GM18507 (cell line): ENCODE measurements around the gene CYP1A2.
"Not testable (repeated sequence)": the region's sequence is repeated elsewhere in the genome, so short reads cannot be mapped to it uniquely, and the experiment has no call there.

Source experiments
- DNase-seq: peaks from one replicate; pipeline ENCODE4 v3.0.0; 2011; ENCODE audit warnings: low read depth; ENCODE audit not compliant: insufficient read length; ENCODE audit errors: extremely low spot score
- FAIRE-seq: peaks from 2 replicates; lab custom pipeline; 2011; peaks lifted over from hg19 to GRCh38; lab: Jason Lieb, UNC

CYP1A2 gene

DNA sequence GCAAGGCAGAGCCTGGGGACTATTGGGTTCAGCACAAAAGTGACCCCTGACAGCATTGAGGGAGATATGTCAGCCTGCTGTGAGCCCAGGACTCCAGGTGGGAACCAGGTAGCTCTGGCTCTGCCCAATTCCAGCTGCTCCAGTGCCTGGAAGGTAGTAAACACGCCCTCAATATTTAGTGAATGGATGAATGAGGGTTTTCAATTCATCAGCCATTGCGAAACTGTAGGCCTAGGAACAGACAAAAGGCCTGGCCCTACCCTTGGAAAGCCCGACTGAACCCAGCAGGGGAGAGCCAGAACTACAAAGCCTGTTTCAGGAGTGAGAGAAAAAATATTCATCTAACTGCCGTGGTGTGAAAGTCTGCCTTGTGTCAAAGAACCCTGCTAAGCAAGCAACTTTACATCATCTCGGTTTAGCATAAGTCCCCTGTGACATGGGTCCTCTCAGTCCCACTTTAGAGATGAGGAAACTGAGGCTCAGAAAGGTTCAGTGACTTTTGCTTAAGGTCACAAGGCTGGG, 25.1 kb downstream of the CYP1A2 start:
- no peak for DNase-seq
- peak; percentile 24 for FAIRE-seq

DNA sequence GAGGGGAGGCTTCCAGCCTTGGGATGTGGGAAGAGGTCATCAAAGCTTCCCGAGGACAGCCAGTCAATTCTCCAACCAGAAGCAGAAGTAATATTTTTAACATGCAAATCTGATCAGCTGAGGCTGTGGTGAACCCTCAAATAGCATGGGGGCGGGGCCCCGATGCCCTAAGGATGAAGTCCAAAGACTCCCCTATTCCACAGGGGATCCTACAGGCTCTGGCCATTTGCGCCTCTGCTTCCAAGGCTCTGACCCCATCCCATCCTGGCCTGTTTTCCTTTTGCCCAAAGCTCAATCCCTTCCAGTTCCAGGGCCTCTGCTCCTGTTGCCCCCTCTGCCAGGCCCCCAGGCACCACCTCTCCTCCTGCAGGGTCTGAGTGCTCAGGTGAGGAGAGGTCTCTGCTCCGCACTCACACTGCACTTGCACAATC, 26.5 kb downstream of the CYP1A2 start:
- peak; percentile 75 for FAIRE-seq
- DNase-seq = no peak

DNA sequence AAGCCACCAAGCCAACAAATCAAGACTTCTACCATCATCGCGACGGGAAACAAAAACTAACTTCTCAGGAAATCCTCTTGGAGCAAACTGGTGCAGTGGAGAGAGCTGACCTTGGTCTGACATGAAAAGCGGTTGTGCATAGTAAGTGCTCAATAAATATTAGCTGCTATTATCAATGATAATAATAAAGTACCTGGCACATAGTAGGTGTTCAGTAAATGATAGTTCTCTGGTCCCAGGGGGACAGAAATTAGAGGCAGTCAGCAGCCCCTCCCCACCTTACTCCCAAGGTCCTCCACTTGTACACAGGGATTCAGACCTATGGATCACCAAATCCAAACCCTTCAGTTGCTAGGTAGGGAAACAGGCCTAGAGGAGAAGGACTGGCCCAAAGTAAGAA, 27.2 kb downstream of the CYP1A2 start:
- FAIRE-seq (no peak), DNase-seq (no peak)

DNA sequence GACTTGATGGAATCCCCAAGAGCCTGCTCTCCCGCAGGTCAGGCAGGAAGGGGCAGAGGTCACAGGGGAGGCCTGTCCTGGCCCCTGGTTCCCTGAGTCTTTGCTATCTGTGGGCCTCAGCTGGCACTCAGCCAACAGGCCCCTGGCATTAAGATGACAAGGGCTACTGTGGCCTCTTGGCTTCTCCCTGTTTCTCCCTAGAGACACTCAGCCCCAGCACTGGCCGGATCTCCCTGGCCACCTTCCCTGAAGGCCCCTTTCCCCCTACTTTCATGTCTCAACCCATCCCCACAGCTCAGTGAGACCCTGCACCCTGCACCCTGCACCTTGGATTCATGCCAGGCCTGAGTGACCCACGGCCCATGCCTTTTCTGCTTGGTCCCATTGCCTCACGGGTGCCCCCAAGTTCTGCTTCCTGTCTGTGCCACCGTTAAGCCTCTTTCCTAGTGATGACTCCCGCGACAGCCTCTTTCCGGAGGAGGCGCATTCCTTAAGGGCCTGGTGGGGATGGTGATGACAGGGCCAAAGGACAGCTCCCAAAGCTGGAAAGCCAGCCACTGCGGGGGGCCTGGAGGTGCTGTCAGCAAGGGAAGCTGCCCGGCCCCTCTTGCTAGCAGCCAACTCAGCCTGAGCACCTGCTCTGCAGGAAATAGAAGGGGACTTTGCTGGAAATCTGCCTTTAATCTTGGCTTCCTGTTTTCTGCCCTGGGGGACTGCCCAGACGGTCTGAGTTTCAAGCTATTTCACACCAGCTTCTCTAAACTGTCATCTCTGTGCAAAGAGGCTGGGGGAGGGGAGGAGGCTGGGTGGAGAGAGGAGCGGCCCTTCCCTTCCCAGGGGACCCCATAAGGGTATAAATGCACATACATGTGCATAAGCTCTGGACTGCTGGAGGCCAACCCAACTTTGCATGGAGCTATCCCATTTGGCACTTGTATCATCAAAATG, 28.4 kb downstream of the CYP1A2 start:
- DNase-seq (no peak), FAIRE-seq (peak; percentile 97)

DNA sequence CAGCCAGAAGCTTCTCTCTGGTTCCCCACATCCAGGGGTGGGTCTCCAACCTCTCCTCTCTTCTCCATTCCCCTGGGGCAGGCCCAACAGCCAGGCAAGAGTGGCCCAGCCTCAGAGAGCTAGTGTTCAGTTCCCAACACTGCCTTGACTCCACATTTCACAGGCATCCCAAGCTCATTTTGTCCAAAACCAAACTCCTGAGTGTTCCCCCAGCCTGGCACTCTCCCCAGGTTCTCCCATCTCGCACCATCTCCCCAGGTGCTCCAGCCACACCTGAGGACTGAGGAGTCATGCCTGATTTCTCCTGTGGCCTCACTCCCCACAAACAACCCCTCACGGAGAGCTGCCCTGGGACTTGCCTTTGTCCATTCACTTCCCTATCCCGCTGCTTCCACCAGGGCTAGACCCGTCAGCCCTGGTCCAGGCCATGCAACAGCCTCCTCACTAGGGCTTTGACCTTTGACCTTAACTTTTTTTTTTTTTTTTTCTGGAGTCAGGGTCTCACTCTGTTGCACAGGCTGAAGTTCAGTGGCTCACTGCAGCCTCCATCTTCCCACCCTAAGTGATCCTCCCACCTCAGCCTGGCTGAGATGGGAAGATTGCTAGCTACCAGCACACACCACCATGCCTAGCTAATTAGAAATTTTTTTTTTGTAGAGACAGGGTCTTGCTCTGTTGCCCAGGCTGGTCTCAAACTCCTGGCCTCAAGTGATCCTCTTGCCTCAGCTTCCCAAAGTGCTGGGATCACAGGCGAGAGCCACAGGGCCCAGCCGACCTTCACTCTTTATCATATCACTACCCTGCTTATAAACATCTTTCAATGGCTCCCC, 29.3 kb downstream of the CYP1A2 start:
- FAIRE-seq (no peak), DNase-seq (no peak)

DNA sequence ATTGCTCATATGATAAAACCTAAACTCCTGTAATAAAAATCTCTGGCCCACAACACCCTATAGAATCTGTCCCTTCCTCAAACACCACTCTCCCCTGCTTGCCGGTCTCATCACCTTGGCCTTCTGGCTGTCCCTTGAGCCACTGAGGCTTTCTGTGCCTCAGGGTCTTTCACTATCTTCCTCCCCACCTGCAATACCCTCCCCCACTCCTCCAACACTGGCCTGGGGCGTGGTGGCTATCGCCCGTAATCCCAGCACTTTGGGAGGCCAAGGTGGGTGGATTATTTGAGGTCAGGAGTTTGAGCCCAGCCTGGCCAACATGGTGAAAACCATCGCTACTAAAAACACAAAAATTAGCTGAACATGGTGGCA, 29.9 kb downstream of the CYP1A2 start:
- FAIRE-seq = no peak
- DNase-seq = no peak

DNA sequence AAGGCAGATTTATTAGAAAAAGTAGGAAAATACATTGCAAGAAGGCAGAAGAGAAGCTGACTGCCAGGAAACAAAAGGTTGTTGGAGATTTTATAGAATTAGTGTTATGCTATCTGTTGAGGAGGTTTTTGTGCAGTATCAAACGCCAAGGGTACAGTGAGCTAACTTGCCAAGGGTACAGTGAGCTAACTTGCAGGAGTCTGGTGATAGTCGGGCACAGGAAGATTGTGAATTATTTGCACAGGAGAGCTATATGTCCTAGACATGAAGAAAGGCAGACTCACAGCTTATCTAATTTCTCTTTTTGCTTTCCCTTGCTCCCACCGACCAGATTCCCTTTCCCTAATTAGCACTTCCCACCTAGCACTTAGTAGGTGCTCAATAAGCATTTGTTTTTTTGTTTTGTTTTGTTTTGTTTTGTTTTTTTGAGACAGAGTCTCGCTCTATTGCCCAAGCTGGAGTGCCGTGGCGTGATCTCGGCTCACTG, 30.6 kb downstream of the CYP1A2 start:
- DNase-seq = no peak
- no peak for FAIRE-seq

DNA sequence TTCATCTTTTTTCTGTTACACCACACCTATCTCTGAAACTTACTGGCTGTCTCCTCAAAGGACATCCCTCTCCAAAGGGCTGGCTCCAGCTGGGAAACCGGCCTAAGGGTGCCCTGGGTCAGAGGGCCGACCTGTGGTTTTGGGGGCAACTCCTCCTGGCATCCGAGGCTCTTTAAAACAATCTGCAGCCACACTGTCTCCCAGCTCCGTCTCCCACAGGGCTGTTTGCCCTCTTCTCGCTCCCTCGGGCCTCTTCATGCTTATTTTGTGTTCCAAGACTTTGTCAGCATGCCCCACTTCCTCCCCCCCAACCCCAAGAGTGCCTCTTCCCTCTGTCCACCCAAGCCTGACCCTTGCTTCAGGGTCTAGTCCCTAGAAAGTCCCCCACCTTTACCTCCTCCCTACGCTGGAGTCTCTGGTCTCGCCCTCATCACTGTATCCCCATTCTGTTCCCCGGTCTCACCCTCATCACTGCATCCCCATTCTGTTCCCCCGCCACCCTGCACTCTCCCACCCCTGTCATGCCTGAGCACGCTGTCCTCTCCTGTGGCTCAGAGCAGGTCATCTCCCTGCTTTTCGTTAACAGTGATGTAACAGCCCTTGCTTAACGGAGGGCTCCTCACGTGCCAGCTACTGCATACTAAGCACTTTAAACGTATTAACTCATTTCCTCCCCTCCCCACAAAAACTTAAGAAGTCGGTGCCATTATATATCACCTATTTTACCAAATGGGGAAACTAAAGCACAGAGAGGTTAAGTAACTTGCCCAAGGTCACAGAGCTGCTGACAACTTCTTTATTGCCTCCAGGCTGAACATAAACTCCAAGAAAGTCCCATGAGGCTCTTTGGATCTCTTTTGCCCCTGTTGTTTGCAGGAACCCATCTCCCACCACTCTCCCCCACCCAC, 32.1 kb downstream of the CYP1A2 start:
- no peak for DNase-seq
- peak; percentile 83 for FAIRE-seq

DNA sequence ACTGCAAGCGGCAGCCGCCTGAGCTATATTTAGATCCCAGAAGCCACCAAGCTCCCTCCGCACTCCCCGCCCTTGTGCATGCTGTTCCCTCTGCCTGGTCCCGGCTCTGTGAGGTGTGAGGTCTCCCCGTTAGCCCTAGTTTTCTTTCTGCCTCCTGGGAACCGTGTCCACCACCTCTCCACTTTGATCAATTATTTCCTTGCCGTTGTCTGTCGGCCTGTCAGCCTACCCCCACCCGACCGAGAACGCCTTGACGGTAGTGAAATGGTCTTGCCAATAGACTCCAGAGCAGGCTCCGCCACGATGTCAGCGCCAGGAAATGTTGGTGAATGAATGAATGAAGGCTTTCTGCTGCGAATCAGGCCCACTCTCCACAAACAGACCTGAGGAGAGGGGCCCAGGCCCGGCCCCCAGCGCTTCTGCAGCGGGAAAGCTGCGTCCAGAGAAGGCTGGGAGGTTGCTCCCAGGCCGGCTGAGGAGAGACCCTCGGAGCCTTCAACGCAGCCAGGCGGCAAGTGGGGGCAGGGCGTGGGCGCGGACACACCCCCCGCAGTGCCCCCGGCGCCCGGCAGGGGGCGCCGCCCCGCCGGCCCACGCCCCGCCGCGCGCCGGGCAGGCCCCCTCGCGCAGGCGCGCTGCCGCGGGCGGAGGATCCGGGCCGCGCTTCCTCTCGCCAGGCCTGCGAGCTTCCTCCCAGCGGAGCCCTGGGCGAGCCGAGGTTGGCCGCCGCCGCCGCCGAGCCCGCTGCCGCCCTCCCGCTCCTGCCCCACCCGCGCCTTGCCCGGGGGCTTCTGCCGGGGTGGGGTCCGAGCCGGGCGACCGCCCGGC, 33.0 kb downstream of the CYP1A2 start, which contains the start of gene CSK:
Gene CSK (plus strand): TSS at position 650 of the 828 bp plus-strand sequence. CDS start 16,218 bp downstream, outside the sequence.
- peak; percentile 67 for DNase-seq
- no peak for FAIRE-seq

DNA sequence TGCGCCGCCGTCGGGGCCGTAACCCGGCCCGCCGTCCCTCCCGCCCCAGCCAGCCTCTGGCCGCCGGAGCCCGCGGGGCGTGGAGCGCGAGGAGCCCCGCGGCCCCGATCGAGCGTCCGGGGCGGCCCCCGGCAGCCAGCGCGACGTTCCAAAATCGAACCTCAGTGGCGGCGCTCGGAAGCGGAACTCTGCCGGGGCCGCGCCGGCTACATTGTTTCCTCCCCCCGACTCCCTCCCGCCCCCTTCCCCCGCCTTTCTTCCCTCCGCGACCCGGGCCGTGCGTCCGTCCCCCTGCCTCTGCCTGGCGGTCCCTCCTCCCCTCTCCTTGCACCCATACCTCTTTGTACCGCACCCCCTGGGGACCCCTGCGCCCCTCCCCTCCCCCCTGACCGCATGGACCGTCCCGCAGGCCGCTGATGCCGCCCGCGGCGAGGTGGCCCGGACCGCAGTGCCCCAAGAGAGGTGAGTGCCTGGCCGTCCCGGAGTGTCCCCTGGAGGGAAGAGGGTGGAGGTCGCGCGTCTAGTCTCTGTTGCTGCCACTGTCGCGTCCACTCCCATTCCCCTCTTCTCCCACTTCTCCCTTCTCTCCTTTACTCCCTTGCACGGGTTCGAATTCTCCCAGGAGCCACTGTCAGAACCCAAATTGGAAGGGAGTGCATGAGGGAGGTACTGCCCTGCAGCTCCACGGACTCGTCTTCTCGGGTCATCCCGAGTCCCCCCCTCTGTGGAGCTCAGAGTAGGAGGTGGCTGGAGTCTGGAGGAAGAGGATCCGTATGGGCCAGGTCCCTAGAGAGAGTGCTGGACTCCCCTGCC, 33.8 kb downstream of the CYP1A2 start:
- no peak for FAIRE-seq
- DNase-seq = no peak

DNA sequence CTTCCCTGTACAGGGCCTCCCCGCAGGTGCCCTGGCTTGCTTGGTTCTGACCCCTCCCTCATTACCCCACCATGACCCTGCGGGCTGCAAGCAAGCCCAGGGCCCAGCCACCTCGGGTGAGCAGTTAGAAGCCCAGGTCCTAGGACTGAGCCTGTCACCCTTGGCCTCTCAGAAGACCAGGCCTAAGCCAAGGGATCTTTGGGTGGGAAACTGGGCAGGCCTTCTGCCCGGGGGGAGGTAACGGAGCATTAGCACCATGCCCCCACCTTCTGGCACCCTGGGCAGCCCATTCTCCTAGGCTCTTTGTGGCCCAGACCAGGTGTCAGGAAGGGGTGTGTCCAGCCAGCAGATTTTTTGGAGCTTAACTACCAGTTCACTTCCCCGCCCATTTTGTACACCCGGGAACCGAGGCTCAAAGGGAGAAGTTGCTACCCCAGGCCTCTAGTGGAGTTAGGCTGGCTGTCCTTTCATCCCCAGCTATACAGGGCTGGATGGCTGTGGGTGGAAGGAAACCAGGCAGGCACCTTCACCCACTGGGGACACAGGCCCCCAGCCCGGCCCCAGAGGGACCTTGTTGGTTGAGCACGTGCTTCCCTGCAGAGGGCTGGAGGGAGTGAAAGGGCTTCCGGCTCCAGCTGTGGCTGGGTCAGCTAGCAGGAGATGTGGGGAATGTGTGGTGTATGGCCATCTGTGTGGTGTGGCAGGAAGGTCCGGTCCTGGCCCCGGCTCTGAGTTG, 34.6 kb downstream of the CYP1A2 start:
- DNase-seq = no peak
- peak; percentile 76 for FAIRE-seq

DNA sequence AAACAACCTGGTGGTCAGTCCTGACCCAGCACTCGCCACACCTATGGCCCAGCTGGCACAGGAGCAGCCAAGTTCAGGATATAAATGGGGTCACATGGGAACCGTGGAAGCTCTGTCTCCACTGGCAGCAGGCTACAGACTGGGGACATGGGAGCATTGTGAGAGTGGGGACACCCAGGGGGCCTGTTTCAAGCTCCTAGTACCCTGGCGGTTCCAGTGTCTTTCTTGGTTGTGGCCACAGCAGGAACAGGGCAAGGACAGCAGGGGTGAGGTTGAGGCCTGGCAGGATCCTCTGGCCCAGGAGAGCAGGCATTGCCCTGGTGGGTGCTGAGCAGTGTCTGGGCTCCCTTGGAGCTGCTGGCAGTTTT, 35.1 kb downstream of the CYP1A2 start:
- DNase-seq (no peak), FAIRE-seq (no peak)

DNA sequence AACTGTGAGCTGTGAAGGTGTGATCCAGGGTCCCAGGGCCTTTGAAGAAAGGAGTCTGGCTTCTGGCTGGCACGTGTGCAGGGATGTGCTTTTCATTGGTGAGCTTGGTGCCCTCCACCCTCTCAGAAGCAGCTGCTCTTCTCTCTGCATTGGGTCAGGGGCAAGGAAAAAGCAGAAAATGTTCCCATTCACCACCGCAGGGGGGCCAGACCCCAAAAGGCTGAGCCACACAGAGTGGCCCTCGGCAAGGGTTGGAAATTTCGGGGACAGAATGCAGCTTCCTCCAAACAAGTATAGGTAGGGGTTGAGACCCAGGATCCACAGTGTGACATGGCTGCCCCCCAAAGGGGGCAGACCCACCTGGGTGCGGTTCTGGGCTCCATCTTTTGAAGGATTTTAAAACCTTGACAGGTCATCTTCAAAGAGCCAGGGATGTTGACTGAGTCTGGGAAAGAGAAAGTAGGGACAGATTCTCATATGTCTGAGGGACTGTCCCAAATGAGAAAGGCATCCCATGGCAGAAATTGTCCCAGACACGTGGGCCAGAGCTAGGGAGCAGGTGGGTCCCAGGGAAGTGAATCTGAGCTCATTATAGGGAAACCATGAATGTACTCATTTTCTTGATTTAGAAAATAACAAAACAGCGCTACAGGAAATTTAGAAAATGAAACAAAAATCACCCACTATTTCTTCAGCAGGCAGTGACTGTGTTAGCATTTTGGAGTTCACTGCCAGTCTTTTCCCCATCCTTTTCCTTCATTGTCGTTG, 36.0 kb downstream of the CYP1A2 start:
- peak; percentile 47 for FAIRE-seq
- no peak for DNase-seq

DNA sequence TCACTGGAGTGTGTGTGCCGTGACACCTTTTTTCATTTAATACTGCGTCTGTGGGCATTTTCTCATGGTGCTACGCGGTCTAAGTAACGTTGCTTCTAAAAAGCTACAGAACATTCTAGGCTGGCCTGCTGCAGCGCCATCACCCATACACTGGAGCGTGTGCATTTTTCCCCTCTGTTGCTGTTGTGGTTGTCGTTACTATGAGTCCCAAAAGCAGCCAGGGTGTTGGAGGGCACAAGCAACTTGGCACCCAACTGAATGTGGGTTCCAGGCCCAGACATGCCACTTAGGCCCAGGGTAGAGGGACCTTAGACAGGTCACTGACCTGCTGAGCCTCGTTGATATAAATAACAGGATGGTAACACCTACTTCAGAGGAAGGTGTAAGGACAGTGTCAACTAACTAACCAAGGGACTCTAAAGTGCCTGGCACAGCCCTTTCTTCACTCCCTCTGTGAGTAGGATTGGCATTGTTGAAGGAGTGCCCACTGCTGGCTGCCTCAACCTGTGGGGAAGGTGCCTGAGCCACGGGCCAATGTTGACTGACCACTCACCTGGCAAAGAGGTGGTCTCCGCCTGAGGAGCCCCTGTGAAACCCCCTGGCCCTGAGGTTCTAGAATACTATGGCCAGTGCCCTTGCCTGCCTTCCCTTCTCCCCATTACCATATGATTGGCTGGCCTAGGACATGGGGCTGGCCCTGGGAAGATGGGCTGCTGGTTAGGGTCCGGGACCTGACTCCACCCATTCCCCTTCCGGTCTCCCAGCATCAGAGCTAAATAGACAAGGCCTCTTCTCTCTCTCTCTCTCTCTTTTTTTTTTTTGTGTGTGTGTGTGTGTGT, 36.8 kb downstream of the CYP1A2 start:
- no peak for DNase-seq
- FAIRE-seq = peak; percentile 77

DNA sequence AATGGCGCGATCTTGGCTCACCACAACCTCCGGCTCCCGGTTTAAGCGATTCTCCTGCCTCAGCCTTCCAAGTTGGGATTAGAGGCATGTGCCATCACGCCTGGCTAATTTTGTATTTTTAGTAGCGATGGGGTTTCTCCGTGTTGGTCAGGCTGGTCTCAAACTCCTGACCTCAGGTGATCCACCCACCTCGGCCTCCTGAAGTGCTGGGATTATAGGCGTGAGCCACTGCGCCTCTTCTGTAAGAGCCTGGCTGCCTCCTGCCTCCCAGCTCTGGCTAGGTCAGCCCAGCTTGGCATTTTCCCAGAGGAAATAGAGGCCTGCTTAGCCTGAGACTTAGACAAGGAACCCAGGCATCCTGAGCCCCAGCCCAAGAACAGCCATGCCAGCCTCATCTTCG, 37.4 kb downstream of the CYP1A2 start:
- DNase-seq, FAIRE-seq: not testable (repeated sequence)
